Activated B cell treated with CpG ODN at 0.5 μM for 24 hours (primary cell): ENCODE data around the gene GNAZ. TPM values are rescaled to one million over a fixed set of nuclear protein-coding genes. Genes with fewer than 3 reads are reported as not detected.
A peak's percentile ranks its signal among the peaks of the same experiment; 100 is the strongest.

Source experiments
- ATAC-seq: fragments of 200-7000 bp; cut with Tn5 transposase; one replicate; pipeline ENCODE4 v1.10.0; 2021; ENCODE audit warnings: low read depth, mild to moderate bottlenecking, moderate library complexity
- CTCF ChIA-PET: fragments of 350-600 bp; sonication (Branson Sonifier 250); formaldehyde crosslinking; loops from one replicate; lab custom pipeline; 2021; ENCODE audit warnings: antibody characterized with exemption; lab: Charles Lee
- POLR2A ChIA-PET: fragments of 350-600 bp; sonication (Branson Sonifier 250); formaldehyde crosslinking; loops from one replicate; lab custom pipeline; 2021; ENCODE audit warnings: antibody characterized with exemption; lab: Charles Lee
- DNase-seq: peaks from one replicate; pipeline ENCODE4 v3.0.0; 2022
- H3K27ac Mint-ChIP-seq: one replicate; pipeline ENCODE4 v1.8.0; 2020; ENCODE audit warnings: mixed read lengths
- H3K27me3 Mint-ChIP-seq: one replicate; pipeline ENCODE4 v1.8.0; 2021; ENCODE audit warnings: mixed read lengths
- H3K36me3 Mint-ChIP-seq: one replicate; pipeline ENCODE4 v1.8.0; 2021; ENCODE audit warnings: low read depth, mixed read lengths
- H3K4me1 Mint-ChIP-seq: one replicate; pipeline ENCODE4 v1.8.0; 2021; ENCODE audit warnings: mixed read lengths
- H3K4me3 Mint-ChIP-seq: one replicate; pipeline ENCODE4 v1.8.0; 2020; ENCODE audit warnings: mild to moderate bottlenecking, mixed read lengths
- H3K9me3 Mint-ChIP-seq: one replicate; pipeline ENCODE4 v1.8.0; 2020; ENCODE audit warnings: mixed read lengths
- CTCF ChIP-seq: fragments of 200-600 bp; IDR thresholded peaks from one replicate; pipeline ENCODE4 v1.8.0; 2022; ENCODE audit warnings: antibody characterized with exemption, mild to moderate bottlenecking
- intact Hi-C: fragments of 100-400 bp; cut with micrococcal nuclease; formaldehyde crosslinking; loops from one replicate; pipeline ENCODE4 v1.15.1; 2024
- total RNA-seq: library from RNA; stranded (reverse); gene quantifications from 2 replicates; pipeline ENCODE4 v1.2.3, GENCODE V29; 2022

The GNAZ gene
- total RNA-seq, 1 donor from 2014 or later = 12.2 TPM

GRCh38 chr22:23068096-23068831, 2.1 kb upstream of the GNAZ start:
- no peak for TF ChIP-seq CTCF
- Mint-ChIP-seq H3K27me3 (no peaks in the 10 kb centered on the region), H3K27ac (no peak overlapping the region), H3K9me3 (no peaks in the 10 kb centered on the region), H3K4me1 (peaks cover 38% of the 10 kb centered on the region), H3K36me3 (no peaks in the 10 kb centered on the region), H3K4me3 (no peak overlapping the region)
- no peak for ATAC-seq
- POLR2A ChIA-PET = interaction anchor here (0.5 kb wide), 1 partner anchor 77 kb away, joined by 6 read pairs; the partner anchor contains the start of gene RAB36
- DNase-seq = peak; percentile 12
- intact Hi-C loops = no loop called here
- CTCF ChIA-PET = no interaction called here

GRCh38 chr22:23068832-23069385, 1.4 kb upstream of the GNAZ start:
- Mint-ChIP-seq H3K27ac (no peak overlapping the region), H3K27me3 (no peaks in the 10 kb centered on the region), H3K4me3 (peak overlapping the region; percentile 39), H3K4me1 (peaks cover 38% of the 10 kb centered on the region), H3K9me3 (no peaks in the 10 kb centered on the region), H3K36me3 (no peaks in the 10 kb centered on the region)
- intact Hi-C loops = no loop called here
- ATAC-seq (no peak), DNase-seq (peak; percentile 14)
- no peak for TF ChIP-seq CTCF
- POLR2A ChIA-PET = interaction anchor here (1.1 to 1.7 kb wide), 2 partner anchors 14 to 788 kb away, joined by 3 to 4 read pairs; no protein-coding TSS in a partner anchor
- CTCF ChIA-PET = interaction anchor here (2.5 kb wide), 1 partner anchor 109 kb away, joined by 6 read pairs; no protein-coding TSS in a partner anchor

DNA sequence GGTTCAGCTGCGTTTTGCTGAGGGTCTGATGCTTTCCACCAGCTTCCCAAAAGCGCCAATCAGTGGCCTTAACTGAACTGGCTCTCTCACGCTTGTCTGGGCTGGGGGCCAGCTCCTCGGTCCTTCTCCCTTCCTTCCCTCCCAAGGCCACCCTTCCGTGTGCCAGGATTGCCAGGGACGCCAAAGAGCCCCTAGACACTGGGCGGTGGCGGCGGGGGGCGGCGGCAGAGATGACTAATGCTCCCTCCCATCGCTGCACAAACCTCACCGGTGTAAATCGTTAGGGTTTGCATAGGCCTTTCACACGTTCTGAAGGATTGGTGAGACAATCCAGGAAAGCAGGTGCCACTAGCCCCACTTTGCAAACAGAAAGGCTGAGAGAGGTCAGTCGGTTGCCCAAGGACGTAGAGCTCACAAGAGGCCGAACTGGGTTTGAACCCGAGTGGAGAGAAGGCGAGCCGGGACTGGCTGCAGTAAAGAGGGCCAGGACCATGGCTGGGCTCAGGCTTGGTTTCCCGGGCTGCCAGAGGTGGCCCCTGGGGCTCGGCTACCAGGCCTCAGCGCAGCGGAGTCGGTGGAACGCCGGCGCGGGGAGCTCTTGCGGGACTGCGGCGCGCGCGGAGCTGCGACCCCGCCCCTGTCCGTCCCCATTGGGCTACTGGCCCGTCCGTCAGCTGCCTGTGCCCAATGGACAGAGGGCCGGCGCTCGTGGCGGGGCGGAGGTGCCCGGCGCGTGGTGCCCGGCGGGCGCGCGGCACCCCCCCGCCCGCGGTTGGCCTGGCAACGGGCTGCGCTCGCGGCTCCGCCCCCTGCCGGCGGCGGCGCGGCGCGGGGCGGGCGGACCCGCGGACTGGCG, 589 bp upstream of the GNAZ start:
- H3K4me3 Mint-ChIP-seq = peak overlapping the region; percentile 86
- CTCF ChIA-PET = interaction anchor here (1.0 to 2.5 kb wide), 3 partner anchors 59 to 110 kb away, joined by 3 to 6 read pairs (median 5); partner anchors contain the start of gene RAB36
- H3K27ac Mint-ChIP-seq = peak overlapping the region; percentile 68
- ATAC-seq (peak; percentile 97), DNase-seq (peak; percentile 95)
- H3K36me3 Mint-ChIP-seq = no peaks in the 10 kb centered on the region
- peaks cover 38% of the 10 kb centered on the region for H3K4me1 Mint-ChIP-seq
- TF ChIP-seq CTCF = no peak
- intact Hi-C loops = loop anchor here (1.0 to 5.0 kb wide), 3 partner anchors 15 to 75 kb away; partner anchors contain the start of gene RAB36
- H3K27me3 Mint-ChIP-seq = no peaks in the 10 kb centered on the region
- POLR2A ChIA-PET = interaction anchor here (0.5 to 1.7 kb wide), 7 partner anchors 15 to 1486 kb away, joined by 3 to 11 read pairs (median 4); no protein-coding TSS in a partner anchor
- H3K9me3 Mint-ChIP-seq = no peaks in the 10 kb centered on the region

DNA sequence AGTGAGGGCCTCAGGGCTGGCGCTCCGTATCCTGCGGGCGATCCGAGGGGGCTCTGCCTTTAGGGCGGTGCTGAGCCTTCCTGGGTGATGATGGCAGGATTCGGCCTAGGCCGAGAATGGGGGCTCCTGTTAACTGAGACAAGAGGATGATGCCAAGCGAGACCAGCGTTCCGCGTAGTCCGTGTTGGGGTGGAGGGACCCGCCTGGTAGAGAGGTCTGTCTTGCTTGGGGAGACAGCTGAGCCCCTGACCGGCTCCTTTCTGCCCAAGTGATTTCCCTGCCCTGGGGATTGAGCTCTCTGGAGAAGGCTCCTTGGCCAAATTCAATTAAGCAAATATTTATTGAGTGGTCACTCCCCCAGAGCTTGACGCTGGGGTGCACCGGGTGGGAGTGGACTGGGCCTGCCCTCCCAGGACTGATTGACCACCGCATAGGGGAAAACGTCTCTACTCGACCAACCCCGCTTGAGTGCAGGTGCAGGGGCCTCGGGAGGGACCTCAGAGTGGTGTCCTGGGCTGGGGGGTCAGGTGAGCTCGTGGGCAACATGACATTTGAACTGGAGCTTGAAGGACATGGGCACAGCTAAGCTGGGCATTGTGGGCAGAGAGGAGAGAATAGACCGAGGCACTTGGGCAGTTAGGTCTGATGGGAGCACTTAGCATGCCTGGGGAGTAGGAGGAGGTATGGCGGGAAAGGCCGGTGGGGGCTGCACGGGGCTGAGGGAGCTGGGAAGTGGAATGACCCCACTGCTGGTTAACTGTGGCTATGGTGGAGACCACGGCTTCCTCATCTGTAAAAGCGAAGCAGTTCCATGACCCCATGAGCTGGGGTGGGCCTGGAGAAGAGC, 1.1 kb downstream of the GNAZ start:
- intact Hi-C loops = loop anchor here (2.0 to 5.0 kb wide), 2 partner anchors 34 to 73 kb away; partner anchors contain the start of gene RAB36
- no peak overlapping the region for H3K27ac Mint-ChIP-seq
- H3K4me1 Mint-ChIP-seq = peaks cover 34% of the 10 kb centered on the region
- no peaks in the 10 kb centered on the region for H3K9me3 Mint-ChIP-seq
- H3K4me3 Mint-ChIP-seq = peak overlapping the region; percentile 74
- no peaks in the 10 kb centered on the region for H3K27me3 Mint-ChIP-seq
- TF ChIP-seq CTCF = no peak
- no peaks in the 10 kb centered on the region for H3K36me3 Mint-ChIP-seq
- POLR2A ChIA-PET = interaction anchor here (0.6 to 1.7 kb wide), 3 partner anchors 12 to 35 kb away, joined by 3 to 11 read pairs (median 6); no protein-coding TSS in a partner anchor
- ATAC-seq (no peak), DNase-seq (no peak)
- CTCF ChIA-PET = interaction anchor here (0.9 to 2.5 kb wide), 3 partner anchors 35 to 114 kb away, joined by 3 to 6 read pairs (median 5); no protein-coding TSS in a partner anchor
